GM21786 (cell line): ENCODE measurements around the gene TIMD4.
A peak's percentile ranks its signal among the peaks of the same experiment; 100 is the strongest.
"Not testable (repeated sequence)": the region's sequence is repeated elsewhere in the genome, so short reads cannot be mapped to it uniquely, and the experiment has no call there.

ENCODE experiments used
- ATAC-seq: cut with Tn5 transposase; IDR thresholded peaks from one replicate; pipeline ENCODE4 v1.9.1; 2021; ENCODE audit not compliant: unreplicated experiment

TIMD4 gene

GRCh38 chr5:156963125-156963524 is at the start of gene TIMD4:
Gene TIMD4, minus strand, starts transcription at chr5:156963226. Its CDS starts 28 bp downstream, at chr5:156963198.
- no peak for ATAC-seq

GRCh38 chr5:157006262-157006661 is 43.2 kb upstream of the TIMD4 start:
- no peak for ATAC-seq

DNA sequence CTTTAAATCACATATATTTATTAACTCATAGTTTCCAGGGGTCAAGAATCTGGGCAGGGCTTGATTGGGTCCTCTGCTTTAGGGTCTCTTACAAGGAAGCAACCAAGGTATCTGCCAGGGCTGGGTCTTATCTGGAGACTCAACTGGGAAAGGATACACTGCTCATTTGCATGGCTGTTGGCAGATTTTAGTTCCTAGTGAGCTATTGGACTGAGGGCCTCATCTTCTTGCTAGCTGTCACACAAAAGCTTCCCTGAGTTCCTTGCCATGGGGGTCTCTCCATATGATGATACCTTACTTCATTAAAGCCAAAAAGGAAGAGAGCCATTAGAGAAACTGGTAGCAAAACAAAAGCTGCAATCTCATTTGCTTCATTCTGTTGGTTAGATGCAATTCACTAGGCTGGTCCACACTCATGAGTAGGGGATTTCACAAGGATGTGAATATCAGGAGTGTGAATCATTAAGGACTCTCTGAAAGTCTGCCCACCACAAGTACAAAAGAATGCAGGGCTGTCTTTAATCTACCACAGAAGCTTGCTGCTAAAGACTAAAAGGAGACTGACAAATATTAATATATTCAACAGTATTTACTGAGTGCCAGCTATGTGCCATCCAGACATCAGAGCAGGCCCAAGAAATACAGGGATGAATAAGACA is 42.0 kb upstream of the TIMD4 start:
- ATAC-seq: no peak

DNA sequence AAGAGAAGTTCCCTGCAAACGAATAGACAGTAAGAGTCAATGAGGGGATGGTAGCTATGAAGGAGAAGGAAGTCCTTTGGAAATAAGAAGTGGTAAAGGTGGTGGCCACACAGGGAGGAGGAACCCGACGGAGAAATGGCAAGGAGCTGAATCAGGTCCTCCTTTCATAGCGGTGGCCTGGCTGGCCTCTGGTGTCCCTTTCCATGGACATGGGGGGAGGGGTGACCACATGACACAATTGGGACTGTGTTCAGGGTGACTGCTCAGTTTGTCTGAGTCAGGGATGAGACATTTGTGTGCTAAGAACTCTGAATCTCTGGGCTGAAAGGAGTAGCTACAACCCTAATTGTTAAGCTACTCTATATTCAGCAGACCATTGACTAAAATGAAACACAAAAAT is 28.7 kb upstream of the TIMD4 start:
- no peak for ATAC-seq

DNA sequence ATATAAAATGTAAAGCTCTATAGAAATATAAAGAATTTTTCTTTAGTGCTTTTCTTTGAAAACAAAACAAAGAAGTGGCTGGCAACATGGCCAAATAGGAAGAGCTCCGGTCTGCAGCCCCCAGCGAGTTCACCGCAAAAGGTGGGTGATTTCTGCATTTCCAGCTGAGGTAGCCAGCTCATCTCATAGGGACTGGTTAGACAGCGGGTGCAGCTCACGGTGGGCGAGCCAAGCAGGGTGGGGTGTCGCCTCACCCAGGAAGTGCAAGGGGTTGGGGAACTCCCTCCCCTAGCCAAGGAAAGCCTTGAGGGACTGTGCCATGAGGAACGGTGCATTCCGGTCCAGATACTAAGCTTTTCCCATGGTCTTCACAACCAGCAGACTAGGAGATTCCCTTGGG is 21.0 kb upstream of the TIMD4 start:
- ATAC-seq: no peak

DNA sequence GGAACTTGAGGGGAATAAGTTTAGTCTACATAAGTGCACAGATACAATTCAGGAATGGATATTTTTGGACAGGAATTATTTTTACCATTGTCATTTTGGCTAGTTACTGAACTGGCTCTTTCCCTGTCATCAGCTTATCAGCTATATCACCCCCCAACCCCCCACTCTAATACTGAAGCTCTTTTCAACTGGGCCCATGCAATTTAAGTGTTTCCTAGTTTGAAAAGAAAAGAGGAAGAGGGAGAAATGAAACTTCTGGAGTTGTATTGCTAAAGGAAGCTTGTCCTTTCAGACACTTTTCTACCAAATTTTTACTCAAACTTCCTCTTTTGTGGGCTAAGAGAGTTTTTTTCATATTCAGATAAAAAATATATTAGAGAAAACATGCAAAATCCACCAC is 18.5 kb upstream of the TIMD4 start:
- ATAC-seq: no peak

DNA sequence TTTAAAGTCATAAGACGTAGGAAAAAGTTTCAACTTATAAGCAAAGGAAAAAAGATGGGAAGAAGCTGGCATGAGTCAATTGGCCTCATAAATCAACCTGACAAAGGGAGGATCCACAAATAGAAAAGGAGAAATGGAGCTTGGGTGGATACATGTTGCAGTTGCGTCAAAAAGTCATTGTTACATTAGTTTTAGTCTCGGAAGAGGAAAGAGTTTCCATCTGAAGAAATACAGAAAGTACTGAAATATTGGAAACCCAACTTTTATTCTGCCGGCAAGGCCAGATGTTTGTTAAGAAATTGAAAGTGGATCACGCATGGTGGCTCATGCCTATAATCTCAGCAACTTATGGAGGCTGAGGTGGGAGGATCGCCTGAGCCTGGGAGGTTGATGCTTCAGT is 11.3 kb upstream of the TIMD4 start:
- no peak for ATAC-seq

DNA sequence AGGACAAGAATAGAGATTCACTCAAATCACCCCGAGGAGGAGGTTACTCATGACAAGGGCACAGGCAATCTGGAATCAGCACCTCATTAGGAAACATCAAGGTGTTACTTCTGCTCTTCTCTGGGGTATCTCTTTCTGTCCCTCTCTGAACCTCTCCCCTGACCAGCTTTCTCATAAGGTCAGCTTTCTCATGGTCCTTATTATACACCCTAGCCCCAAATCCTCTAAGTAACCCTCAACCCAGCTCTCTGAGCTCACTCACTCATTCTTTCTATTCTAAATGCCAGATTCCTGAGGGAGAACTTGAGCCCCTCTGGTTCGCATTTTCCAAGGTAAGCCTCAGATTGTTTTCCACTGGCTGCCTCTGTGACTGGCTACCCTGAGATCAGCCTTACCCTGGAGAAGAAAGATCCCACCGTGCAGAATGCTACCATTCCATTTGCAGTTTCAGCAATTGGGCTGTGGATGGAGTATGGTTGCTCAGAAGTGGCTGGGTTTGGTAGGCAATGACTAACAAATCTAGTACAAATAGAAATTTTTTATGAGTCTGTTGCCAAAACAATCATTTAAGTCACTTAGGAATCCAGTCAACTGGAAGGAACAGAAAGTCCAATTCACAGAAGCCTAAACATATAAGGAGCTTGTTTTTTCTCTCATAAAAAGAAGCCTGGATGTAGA is 9.0 kb upstream of the TIMD4 start:
- no peak for ATAC-seq

DNA sequence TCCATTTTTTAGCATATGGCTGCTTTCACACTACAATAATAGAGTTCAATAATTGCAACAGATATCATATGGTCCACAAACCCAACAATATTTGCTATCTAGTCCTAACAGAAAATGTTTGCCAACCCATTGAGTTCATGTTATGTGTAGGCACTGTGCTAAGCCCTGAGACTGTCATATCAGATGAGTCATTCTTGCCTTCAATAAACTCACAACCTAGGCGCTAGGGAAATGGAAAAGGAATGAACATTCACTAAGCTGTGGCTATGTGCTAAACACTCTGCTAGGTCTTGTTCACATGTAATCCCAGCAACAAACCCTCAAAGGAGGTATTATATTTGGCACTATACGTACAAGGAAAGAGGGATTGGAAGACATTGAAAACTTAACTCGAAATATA is 8.4 kb upstream of the TIMD4 start:
- ATAC-seq: no peak

DNA sequence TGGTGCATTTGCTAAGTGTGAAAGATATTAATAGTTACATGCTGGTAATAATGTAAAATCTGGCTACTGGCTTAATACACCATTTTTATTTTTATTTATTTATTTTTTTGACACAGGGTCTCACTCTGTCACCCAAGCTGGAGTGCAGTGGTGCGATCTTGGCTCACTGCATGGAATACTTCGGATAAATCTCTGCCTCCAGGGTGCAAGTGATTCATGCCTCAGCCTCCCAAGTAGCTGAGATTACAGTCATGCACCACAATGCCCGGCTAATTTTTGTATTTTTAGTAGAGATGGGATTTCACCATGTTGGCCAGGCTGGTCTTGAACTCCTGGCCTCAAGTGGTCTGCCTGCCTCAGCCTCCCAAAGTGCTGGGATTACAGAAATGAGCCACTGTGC is 4.4 kb upstream of the TIMD4 start:
- not testable (repeated sequence) for ATAC-seq

GRCh38 chr5:156956321-156956720 is 6.7 kb downstream of the TIMD4 start:
- ATAC-seq: no peak

DNA sequence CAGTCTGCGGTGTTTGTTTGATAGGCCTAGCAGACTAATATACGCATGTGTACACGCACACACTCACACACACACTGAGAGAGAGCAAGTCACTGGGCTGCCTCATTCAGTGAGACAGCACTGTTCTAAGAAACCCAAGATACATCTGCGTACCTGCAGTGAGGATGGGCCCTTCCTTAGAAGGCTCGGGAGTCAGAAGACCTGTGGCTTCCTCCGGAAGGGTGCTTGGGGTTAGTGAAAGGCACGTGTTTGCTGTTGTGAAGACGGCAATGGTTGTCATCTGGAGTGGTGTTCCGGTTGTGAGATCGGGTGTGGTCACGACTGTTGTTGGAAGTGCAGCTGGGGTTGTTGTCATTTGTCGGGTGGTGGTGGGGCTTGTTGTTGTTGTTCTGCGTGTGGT is 11.7 kb downstream of the TIMD4 start:
- no peak for ATAC-seq

DNA sequence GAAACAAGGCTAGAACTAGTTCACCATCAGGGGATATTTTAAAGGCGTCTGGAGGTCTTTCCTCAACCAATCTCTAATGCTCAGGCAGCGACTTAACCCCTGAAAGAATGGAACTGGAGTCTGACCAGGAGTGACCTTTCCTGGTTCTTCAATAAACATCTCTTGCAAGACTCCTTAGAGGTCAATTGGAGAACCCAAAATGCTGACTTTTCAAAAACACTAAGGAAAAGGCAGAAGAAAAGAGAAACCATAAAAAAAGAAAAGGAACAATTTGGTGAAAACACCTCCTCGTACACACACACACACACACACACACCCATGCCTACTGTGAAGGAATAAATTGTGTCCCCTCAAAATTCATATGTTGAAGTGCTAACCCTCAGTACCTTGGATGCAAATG is 12.3 kb downstream of the TIMD4 start:
- no peak for ATAC-seq

DNA sequence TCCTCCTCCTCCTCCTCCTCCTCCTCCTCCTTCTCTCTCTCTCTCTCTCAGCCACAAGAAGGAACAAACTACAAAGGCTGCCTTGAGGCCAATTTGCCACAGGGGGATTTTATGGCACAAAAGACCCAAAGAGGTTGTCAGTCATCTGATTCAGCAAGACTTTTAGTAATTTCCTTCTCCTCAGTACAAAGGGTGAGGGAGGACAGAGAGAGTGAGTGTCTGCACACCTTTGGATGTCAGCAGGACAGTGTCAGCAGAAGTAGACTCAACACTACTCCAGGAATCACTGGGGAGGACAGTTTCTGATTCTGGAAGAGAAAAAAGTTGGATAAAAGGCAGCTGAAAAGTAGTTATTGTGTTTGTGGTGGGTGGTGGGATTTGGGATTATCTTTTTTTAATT is 13.6 kb downstream of the TIMD4 start:
- no peak for ATAC-seq

DNA sequence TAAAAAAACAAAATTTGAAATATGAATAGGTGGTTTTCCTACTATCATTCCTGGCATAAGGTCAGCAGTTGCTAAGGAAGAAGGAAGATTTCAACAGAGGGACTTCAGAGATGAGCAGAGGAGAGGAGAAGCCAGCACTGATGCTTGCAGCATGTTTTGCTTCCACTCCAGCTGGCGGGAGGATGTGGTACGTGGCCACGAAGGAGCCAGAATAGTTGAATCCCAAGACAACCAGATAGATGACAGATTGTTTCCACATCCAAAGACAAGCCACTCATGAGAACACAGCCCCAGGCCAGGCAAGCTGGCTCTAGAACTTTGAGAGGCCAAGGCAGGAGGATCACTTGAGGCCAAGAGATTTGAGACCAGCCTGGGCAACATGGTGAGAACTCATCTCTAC is 15.1 kb downstream of the TIMD4 start:
- no peak for ATAC-seq

- ATAC-seq: peak; percentile 99
Observed at GRCh38 chr5:156942064-156942463, 21.0 kb downstream of the TIMD4 start.

DNA sequence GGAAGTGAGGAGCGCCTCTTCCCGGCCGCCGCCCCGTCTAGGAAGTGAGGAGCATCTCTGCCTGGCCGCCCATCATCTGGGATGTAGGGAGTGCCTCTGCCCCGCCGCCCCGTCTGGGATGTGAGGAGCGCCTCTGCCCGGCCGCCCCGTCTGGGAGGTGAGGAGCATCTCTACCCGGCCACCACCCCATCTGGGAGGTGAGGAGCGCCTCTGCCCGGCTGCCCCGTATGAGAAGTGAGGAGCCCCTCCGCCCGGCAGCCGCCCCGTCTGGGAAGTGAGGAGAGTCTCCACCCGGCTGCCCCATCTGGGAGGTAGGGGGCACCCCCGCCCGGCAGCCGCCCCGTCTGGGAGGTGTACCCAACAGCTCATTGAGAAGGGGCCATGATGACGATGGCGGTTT is 22.6 kb downstream of the TIMD4 start:
- ATAC-seq: not testable (repeated sequence)

GRCh38 chr5:156936972-156937371 is 26.1 kb downstream of the TIMD4 start:
- ATAC-seq: peak; percentile 47

DNA sequence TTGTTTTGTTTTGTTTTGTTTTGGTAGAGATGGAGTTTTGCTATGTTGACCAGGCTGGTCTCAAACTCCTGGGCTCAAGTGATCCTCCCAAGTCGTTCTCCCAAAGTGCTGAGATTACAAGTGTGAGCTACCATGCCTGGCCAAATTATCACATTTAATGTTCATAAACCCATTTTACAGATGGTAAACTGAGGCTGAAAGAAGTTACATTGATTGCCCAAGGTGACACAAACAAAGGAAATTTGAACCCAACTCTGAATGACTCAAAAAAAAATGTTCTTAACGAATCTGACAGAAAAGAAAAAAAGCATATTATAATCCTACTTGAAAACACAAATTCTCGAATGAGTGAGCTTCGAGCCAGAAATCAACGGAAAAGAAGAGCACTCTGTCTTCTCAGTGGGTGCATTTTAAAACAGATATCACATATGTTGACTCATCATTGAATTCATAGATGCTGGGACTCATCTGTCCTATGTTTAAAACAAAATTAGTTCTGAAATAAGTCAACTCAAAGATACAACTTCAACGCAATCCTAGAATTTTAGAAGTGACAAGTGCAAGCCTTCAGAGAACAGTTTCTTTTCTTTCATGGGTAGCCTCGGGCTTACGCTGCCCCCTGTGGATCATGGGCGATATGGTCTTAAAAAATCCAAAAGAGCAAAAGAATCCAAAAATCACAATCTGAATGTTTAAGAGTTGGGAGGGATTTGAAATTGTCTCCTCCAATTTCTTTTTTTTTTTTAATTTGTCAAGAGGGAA is 28.4 kb downstream of the TIMD4 start:
- no peak for ATAC-seq

DNA sequence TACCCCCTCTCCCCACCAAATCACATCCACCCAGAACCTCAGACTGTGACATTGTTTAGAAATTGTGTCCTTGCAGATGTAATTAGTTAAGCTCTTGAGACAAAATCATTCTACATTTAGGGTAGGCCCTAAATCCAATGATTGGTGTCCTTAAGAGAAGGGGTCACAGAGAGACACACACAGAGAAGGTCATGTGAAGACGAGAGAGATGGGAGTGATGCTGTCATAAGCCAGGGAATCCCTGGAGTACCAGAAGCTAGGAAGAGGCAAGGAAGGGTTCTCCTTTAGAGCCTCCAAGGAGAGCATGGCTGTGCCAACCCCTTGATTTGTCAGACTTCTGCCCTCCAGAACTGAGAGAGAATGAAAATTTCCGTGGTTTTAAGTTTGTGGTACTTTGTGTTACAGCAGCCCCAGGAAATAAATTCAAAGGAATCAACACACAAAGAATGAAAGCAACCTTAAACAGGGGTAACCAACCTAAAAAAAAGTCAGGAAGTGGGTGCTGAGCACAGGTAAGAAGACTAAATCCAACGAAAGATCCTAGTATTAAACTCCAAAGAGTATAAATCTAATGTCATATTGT is 33.6 kb downstream of the TIMD4 start:
- no peak for ATAC-seq

DNA sequence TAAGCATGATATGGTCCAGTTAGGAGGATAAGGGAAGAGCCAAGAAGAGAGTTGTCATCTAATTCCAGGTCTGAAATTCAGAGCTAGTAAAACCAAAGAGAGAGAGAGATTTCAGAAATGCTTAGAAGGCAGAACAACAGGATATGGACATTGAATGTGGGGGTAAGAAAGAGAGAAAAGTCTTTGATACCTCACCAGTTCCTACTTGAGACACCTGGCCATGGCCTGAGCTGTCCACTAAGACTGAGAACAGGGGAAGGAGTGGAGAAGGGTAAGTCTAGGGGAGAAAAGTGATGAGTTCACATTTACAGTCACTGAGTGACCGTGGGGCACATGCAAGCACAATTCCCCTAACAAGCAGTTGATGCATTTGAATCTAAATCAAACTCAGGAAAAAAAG is 35.5 kb downstream of the TIMD4 start:
- peak; percentile 31 for ATAC-seq

GRCh38 chr5:156925767-156926166 is 37.3 kb downstream of the TIMD4 start:
- not testable (repeated sequence) for ATAC-seq
